22Rv1 (cell line): ENCODE results near the gene SKP2.

ENCODE experiments used
- H3K27ac ChIP-seq: fragments of 450-650 bp; 2 replicates; pipeline ENCODE4 v1.5.1; 2017
- ZFX ChIP-seq: fragments of 450-650 bp; IDR thresholded peaks from 2 replicates; pipeline ENCODE4 v1.6.1; 2017; ENCODE audit warnings: antibody characterized with exemption, borderline replicate concordance
- TF ChIP-seq, protein P1 (sequence below): fragments of 450-650 bp; IDR thresholded peaks from 2 replicates; pipeline ENCODE4 v1.5.1; 2017; ENCODE audit warnings: mild to moderate bottlenecking

Gene SKP2

DNA sequence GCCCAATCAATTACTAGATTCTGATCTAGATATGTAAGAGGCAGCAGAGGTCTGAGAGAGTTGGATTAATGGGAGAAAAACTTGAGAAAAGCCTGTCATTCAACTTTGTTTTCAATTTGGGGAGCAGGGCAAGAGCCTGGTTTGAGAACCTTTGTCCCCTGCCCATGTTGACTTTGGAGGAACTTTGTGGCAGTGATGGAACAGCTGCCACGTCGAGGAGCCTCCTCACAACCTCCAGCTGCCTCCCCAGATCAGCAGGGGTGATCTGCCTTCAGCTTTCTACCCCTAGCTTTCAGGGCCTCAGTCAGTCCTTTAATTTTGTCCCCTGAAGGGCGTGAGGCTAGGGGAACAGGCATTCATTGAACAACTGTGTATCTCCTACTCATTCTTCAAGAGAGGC lies 8.7 kb downstream of the SKP2 start:
- no peak overlapping the region for H3K27ac ChIP-seq
- TF ChIP-seq, protein P1, sequence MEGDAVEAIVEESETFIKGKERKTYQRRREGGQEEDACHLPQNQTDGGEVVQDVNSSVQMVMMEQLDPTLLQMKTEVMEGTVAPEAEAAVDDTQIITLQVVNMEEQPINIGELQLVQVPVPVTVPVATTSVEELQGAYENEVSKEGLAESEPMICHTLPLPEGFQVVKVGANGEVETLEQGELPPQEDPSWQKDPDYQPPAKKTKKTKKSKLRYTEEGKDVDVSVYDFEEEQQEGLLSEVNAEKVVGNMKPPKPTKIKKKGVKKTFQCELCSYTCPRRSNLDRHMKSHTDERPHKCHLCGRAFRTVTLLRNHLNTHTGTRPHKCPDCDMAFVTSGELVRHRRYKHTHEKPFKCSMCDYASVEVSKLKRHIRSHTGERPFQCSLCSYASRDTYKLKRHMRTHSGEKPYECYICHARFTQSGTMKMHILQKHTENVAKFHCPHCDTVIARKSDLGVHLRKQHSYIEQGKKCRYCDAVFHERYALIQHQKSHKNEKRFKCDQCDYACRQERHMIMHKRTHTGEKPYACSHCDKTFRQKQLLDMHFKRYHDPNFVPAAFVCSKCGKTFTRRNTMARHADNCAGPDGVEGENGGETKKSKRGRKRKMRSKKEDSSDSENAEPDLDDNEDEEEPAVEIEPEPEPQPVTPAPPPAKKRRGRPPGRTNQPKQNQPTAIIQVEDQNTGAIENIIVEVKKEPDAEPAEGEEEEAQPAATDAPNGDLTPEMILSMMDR, result no peak
- TF ChIP-seq ZFX, result no peak

DNA sequence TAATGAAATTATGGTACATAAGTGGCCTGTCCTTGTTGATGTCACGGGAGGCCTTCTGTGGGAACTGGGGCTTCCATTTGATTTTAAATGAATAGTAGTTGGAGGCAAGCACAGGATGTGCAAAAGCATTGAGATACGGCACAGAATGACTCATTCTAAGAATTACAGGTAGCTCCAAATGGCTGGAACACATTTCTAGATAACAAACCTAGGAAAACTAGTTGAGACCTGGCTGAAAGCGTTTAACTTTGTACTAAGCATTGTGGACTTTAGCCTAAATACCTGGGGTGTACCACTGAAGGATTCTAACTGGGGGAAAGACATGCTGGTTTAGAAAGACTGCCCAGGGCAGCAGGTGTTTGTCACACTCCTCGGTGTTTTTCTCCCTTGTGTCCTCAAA lies 9.4 kb downstream of the SKP2 start:
- no peak overlapping the region for H3K27ac ChIP-seq
- TF ChIP-seq, protein P1, result no peak
- TF ChIP-seq ZFX, result no peak

DNA sequence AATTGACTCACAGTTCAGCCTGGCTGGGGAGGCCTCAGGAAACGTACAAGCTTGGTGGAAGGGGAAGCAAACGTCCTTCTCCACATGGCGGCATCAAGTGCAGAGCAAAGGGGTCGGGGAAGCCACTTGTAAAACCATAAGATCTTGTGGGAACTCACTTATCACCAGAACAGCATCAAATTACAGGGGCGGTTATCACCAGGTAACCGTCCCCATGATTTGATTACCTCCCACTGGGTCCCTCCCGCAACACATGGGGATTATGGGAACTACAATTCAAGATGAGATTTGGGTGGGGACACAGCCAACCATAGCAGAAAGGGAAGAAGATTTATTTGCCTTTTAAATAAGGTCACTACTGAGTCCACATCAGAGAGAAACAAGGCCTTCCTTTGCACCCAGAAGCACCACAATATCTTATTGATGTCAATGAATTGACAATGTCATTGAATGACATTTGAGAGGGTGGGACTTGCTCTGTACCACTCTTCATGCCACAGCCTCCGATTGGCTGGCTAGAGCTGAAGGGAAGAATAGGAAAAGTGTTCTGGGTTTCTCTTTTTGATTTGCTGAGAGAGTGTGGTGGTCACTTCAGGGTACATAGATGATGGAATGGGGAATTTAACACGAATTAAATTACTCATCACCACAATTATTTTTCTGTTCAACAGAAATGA lies 11.0 kb downstream of the SKP2 start:
- no peak overlapping the region for H3K27ac ChIP-seq
- TF ChIP-seq, protein P1, result no peak
- TF ChIP-seq ZFX, result no peak

DNA sequence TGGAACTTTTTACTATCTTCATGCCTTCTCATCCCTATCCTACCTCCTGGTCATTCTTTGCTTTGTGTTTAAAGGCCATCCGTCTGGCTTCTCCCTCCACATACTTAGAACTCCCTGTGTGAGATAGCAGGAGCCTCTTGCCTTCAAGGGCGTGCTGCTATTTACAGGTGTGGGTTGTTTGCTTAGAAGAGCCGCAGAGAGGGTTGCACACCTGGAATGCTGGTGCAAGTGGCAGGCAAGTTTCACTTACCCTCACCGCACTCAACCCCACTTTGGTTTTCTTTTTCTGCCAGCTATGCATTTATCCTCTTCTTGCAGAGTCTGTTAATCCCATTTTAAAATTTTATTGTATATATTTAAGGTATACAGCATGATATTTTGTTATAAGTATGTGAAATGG lies 12.6 kb downstream of the SKP2 start:
- TF ChIP-seq, protein P1, result no peak
- no peak for TF ChIP-seq ZFX
- H3K27ac ChIP-seq, result no peak overlapping the region

DNA sequence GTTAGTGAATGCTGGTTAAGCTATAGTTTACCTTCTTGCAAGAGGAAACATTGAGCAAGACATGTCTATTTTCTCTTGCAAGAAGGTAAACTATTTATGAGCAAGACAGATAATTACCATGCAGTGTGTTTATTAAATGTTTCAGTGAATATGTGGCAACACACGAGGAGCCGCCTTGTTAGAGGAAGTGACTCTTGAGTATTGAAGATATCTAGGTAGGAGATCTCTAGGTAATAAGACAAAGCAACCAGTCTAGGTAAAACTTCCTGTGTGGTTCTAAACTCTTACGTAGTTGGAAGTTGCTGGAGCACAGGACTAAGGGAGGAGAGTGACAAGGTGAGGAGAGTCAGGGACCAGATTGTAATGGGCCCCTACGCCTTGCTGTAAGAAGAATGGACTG lies 16.8 kb downstream of the SKP2 start:
- TF ChIP-seq, protein P1, result no peak
- TF ChIP-seq ZFX, result no peak

DNA sequence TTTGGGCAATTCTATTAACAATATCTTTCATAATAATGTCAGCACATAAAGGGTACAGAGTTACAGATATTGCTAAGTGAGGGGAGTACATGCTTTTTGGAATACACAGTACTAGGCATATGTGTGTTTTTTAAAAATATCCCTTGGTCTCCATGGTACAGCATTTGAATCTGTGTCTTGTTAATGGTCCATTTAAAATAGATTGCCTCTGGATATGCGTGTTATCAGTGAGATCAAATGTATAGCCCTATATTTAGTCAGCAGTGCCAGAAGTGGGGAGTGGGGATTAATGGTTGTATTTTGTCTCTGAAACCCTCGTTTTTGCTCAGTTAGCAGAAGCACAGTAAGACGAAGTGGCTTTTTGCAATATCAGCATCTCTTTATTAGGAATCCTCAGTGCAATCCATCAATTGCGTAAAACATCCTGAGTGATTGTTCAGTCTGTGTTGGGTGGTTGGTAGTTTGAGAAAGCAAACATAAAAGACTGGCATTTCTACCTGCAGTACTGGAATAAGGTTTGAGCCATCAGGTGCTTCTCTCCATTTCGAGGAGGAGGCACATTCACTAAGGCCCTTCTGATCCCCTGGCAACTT lies 19.0 kb downstream of the SKP2 start:
- TF ChIP-seq ZFX, result no peak
- TF ChIP-seq, protein P1, result no peak
- H3K27ac ChIP-seq, result no peak overlapping the region

More for the DNA sequence above, 16.8 kb downstream of the SKP2 start:
- H3K27ac ChIP-seq, result no peak overlapping the region

DNA sequence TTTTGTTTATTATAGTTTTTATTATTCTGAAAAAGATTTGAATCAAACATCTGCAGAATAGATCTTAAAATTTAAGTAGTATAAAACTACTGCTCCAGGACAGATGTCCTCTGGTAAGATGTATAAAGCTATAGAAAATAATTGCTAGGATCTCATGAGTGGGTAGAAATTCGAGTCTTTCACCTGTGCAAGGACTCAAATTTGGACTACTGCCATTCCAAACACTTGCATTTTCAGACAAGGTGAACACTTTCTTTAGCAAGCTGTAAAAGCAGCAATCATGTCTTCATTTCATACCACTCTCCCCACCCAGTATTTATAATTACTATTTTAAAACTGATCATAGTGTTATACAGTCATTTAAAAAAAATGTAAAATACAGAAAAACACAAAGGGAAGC lies 20.7 kb downstream of the SKP2 start:
- H3K27ac ChIP-seq, result no peak overlapping the region
- TF ChIP-seq, protein P1, result no peak
- TF ChIP-seq ZFX, result no peak
